NCI-H146 treated with DMSO at 0.1 percent for 48 hours (cell line): ENCODE results near the gene KCNE3.

Experiments used
- DNase-seq: peaks from one replicate; lab custom pipeline; 2025; ENCODE audit not compliant: unreplicated experiment; lab: John Stamatoyannopoulos, UW

Gene KCNE3, protein sequence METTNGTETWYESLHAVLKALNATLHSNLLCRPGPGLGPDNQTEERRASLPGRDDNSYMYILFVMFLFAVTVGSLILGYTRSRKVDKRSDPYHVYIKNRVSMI

DNA sequence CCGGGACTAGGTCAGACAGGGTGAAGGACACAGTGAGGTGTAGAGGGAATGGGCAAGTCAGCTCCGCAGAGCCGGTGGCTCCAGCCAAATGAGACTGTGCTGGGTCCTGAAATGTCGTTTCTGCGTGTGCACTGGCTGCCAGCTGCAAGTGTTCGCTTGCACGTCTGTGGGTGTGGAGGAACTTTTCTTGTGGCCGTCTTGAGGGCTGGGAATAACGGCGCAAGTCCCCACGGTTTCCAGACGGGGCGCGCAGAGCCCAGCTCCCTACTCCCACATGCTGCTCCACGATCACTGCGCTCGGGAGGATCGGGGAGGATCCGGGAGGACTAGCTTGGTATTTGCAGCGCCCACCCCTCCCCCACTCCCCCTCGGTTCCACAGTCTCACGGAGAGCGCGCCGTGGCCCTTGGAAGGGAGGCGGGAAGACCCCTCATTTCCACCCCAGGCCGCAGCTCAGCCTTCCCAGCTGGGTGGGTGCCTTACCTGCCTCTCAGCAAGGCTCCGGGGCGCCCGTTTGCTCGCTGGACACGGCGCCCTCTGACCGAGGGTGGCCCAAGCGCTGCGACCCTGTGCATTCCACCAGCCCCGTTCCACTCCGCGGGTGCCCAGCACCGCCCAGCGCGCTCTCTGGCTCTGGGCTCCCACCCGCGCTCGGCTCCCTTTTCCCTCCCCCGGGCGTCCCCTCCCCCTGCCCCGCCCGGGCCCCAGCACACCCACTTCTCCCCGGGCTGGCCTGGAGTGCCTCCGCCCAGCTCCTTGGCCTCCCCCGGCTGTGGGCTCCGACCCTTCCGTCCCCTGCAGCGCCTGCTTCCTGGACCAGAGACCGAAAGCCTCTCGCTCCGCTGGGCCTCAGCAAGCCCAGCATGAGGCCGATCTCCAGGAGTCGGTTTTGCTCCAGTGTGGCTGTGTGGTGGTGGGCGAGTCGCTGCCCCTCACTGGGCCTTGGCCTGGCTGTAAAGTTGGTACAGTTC, at the start of gene KCNE3:
TSS of gene KCNE3 (minus strand) at position 634 of the 970 bp plus-strand sequence. CDS start 9,986 bp downstream, outside the sequence.
- DNase-seq: no peak

DNA sequence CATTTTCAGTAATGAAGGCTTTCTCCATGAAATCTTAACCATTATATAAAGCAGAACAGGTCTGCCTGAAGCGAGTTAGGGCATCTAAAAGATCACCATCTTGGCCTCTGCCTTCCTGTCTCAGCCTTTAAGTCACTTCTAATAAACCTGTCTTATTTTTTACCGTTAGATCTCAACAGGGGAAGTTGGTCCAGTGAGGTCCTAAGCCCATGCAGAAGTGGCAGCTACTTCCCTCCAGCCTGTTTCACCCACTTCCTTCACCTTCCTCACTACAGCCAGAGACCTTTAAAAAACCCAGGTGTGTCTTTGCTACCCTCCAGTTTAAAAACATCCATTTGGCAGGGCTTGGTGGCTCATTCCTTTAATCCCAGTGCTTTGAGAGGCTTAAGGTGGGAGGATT, 40.2 kb upstream of the KCNE3 start:
- no peak for DNase-seq

DNA sequence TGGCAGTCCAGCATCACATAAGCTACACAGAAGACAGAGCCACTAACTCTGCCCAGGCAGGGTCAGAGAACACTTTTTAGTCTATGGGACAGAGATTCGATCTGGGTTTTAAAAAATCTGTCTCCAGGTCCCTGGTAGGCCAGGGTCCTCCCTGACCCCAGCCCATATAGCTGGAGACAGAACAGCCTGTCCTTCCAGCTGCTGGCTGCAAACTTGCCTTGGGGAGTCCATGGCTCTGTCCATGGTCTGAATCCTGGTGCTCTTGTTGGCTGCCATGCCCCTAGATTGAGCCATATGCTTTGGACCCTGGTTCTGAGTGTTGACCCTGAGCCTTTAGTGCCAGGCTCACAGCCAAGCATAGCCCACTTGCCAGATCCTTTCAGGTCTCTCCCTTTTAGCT, 39.5 kb upstream of the KCNE3 start:
- no peak for DNase-seq

DNA sequence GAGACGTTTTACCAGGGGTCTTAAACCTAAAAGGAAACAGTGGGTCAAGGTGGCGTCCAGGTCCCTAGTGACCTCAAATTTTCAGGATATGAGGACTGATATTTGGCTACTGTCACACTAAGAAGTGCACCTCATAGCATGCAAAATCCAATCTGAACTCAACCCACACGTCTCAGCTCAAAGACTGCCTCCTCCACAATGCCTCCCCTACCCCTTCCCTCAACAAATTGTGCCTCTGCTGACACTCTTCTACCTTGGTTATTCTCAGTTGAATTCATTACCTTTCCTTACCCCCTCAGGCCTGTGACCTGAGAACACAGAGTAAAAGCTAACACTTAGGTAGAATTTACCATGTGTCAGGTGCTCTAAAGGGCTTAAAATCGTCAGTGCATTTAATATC, 38.6 kb upstream of the KCNE3 start:
- DNase-seq: no peak

DNA sequence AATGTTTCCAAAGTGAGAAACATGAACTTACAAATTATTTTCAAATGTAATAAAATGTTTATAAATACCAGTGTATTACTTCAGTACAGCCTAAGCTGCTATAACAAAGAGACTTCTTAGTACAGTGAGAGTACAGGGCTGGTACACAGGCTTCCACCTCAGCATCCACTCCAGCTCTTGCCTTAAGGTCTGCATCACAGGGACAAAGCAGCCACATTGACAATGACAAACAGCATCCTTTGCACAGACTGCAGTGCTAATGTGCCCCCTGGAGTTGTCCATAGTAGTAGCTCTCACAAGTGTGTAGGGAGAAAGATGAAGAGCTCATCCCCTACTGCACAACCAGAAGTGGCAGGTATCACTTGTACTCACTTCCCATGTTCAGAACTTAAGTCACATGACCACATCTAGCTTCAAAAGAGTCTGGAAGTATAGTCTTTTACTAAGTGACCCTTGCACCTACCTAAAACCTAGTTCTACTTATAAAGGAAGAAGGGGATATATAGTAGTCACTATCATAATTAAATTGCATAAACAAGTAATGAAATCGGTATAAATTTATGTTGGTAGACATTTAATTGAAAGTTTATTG, 36.8 kb upstream of the KCNE3 start:
- DNase-seq: no peak

DNA sequence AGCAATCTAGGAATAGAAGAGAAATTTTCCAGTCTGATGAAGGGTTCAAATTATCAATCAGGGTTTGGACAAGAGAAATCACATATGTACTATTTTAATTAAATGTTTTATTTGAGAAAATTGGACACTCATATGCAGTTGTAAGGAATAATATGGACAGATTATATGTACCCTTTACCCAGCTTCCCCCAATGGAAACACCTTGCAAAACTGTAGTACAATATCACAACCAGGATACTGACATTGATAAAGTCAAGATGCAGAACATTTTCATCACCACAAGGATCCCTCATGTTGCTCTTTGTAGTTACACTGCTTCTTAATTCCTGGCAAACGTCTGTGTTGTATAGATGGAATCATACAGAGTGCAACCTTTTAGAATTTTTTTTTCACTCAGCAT, 27.6 kb upstream of the KCNE3 start:
- no peak for DNase-seq

DNA sequence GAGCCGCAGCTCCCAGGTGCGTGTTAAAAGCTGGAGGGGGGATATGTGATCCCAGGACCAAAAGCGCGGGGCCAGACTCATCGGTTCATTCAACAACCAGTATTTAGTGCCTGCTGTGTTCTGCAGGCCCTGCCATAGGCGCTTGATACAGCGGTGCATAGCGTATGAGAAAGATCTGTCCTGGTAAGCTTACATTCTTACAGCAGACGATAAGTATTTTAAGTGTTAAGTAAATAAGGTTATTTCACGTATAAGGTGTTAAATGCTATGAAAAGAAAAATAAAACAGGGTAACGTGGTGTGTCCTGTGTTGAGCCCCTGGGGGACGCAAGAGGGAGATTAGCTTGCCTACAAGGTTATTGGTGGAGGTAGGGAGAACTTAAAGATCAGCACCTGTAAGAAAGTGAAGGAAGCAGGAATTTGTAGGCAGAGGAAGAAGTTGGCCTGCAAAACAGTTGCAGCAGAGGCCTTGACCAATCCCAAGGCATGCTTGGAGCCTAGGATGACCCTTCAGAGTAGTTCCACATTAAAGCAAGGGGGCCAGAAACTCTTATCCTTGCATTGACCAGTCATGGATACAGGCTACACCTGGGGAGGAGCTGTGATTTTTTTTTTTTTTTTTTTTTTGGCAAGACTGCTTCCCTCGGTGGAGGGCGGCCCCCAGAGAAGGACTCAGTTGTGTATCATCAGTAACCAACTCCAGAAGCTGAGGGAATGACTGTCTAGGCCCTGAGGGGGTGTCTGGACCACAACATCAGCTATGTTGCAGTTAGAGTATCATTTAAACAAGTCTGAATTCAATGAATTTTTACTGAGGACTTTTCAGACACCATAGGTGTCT, 26.7 kb upstream of the KCNE3 start:
- DNase-seq: peak; percentile 86

DNA sequence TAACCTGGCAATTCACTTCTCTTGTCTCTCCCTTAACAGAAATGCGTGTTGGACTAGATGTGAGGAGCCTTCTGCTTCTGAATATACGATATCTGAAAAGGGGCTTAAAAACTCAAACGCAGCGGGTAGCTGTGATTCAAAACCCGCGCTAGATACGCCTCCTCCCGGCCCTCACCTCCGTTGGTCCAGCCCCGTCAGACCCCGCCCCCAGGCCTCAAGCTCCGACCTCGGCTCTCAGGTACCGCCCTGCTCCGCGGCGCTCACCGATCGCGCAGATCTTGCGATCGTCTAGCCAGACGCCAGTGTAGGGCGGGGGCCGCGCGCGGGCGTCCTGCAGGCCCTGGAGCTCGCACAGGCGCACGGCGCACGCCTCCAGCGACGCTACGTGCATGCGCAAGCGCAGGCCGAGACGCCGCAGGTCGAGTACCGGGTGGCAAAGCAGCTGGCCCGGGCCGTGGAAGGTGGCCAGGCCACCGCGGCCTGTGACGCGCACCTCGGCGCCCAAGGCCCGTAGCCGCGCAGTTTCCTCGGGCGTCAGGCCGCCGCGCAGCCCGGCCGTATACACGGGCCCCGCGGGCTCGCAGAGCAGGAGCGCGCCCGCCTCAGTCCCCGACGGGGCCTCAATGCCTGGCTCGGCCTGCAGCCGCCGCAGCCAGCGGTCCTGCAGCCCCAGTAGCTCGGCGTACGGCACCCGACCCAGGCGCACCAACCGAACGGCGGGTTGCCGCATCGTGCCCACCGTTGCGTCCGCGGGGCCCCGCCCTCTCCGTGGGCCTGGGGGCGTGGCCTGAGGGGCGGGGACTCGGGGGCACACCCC, 25.8 kb upstream of the KCNE3 start, which contains the start of gene LIPT2:
TSS of gene LIPT2 (minus strand) at position 751 of the 817 bp plus-strand sequence. CDS start at position 730, 21 bp downstream.
- DNase-seq: peak; percentile 86

DNA sequence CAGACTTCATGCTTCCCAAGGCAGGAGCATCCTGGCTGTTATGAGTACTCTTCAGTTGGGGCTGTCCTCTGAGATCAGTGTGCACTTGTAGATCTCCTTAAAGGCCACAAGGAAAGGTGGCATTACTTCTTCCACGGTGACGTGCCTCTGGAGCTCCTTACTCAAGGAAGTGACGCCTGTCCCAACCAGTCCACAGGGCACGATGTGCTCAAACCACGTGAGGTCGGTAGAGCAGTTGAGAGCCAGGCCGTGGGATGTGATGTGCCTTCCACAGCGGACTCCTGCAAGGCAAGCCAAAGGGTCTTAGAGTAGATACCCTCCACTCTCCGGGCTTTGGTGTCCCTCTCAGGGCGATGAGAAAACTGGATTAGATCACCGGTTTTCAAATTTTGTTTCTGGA, 24.7 kb upstream of the KCNE3 start:
- no peak for DNase-seq

DNA sequence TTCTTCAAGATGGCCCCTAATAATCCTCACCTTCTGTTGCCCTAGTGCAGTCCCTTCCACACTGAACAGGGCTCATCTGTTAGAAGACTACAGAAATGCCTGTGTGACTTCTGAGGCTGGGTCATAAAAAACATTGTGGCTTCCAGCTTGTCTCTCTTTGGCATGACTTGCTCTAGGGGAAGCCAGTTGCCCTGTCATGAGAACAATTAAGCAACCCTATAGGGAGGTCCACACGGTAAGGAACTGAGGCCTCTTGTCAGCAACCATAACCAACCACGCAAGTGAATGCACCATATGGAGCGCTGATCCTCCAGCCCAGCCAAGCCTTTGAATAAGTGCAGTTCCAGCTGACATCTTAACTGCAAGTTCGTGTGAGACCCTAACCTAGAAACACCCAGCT, 23.6 kb upstream of the KCNE3 start:
- no peak for DNase-seq

DNA sequence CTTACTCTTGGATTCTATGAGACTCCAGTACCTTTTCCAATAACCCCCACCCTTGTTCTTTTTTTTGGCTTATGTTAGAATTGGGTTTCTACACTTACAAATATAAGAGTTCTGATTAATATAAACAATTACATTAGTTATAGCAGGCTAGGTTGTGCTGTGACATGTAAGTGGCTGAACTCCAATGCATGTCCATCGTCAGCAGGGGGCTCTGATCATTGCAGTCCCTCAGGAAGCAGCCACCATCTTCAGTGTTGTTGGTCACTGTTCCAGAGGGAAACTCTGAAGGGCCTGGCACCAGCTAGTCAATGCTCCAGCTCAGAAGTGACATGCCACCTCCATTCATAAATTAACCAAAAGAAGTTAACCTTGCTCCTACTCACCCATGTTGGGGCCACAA, 20.5 kb upstream of the KCNE3 start:
- DNase-seq: no peak

DNA sequence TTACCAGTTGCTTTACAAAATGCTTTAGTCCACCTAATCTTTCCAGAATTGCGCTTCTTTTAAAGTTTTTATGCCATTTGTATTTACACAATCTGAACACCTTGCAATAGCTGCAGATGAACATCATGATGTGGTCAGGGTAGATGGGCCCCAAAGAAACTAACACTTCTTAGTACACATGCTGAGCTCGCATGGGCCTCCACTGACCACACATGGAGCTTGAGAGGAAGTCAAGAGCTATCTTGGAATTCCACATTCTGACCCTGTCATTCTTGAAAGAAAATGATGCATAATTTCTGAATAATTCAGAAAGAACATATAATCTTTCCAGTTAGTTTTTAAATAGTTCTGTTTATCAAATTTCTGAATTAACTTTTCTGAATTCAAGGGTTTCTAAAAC, 18.5 kb upstream of the KCNE3 start:
- DNase-seq: no peak

DNA sequence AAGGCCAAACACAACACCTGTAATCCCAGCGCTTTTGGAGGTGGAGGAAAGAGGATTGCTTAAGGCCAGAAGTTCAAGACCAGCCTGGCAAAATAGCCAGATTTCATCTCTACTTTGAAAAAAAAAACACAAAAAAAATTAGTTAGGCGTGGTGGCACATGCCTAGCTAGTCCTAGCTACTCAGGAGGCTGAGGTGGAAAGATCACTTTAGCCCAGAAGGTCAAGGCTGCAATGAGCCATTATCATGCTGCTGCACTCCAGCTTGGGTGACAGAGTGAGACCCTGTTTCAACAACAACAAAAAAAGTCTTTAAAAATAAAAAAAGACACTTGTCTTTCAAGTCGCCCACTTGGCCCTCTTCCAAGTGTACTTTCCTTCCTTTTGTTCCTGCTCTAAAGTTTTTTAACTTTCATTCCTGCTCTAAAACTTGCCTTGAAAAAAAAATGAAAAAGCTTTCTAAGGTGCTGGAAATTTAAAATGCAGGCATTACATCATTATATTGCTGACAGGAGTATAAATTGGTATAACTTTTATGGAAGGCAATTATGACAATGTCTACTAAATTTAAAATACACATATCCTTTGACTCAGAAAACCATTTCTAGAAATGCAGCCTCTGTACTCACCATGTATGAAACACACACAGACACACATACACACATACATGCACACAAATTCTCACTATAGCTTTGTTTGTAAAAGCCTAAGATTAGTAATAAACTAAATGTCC, 13.5 kb upstream of the KCNE3 start:
- DNase-seq: no peak

DNA sequence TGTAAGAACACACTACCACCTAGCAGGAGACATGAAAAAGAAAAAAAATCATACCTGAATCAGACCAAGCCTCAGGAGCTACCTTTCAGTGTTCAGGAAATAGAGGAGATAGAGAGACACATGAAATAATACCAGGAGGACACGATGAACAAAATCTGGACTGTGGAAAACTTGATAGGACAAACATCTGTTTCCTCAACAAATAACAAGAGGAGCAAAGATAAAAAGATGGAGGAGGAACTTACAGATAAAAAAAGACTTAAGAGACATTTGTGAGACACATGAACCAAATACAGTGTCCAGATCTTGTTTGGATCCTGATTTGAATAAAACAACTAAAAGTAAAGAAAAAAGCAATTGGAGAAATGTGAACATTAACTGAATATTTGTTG, 12.4 kb upstream of the KCNE3 start:
- DNase-seq: no peak

DNA sequence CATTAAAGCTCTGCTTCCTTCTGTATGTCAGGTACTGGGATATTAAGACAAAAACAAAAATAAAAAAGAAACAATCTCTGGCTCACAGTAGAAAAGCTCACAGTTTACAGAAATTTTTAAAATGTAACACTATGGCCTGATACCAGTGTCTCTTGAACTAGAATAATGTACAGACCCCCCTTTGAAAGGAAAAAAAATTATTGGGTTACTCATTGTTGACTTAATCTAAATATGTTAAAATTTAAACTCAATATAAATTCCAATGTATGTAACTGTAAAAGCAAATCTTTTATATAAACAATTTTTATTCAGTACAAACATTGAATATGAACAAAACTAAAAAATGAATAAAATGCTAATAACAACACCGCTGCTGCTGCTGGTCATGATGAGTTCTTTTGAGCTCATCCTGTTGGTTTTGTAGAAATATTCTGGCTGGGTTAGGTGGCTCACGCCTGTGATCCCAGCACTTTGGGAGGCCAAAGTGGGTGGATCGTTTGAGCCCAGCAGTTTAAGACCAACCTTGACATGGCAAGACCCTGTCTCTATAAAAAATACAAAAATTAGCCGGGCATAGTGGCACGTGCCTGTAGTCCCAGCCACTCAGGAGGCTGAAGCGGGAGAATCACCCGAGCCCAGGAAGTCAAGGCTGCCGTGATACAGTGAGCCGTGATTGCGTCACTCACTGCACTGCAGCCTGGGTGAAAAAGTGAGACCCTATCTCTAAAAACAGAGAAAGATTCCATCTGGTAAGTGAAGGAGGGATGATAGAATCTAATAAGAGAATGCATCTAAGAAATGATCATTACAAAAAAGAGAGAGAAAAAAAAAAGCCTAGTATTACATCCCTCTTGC, 11.8 kb upstream of the KCNE3 start:
- DNase-seq: no peak

DNA sequence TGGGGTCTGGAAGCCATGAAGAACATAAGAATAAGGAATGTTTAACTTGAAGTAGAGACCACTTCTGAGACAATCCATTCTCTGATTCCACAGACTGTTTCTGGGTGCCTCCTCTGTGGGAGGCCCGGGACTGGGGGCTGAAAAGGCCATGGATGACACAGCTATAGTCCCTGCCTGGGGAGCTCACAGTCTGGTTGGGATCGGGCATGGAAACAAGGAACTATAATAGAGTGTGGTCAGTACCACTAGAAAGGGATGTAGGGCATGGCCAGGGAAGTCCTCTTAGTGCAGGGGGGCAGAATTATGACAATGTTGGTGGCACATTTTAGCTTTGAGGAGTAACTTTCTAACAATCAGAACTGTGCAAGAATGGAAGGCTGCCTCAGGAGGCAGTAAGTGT, 9.2 kb upstream of the KCNE3 start:
- no peak for DNase-seq

DNA sequence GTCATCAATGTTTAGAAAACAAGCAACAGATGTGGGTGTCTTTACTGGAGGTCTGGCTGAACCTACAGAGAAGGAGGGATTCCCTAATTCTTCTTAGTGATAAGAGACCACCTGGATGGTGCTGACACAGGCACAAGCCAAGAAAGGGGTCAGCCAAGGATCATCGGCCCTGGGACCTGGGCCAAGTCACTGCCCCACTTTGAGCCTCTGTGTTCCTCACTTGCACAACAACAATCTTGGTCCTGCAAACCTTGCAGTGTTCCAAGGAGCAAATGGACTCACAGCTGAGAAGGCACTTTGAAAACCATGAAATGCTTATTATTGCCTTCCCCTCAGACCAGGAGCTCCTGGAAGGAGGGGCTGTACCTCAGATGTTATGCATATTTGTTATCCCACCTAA, 7.0 kb upstream of the KCNE3 start:
- DNase-seq: no peak

DNA sequence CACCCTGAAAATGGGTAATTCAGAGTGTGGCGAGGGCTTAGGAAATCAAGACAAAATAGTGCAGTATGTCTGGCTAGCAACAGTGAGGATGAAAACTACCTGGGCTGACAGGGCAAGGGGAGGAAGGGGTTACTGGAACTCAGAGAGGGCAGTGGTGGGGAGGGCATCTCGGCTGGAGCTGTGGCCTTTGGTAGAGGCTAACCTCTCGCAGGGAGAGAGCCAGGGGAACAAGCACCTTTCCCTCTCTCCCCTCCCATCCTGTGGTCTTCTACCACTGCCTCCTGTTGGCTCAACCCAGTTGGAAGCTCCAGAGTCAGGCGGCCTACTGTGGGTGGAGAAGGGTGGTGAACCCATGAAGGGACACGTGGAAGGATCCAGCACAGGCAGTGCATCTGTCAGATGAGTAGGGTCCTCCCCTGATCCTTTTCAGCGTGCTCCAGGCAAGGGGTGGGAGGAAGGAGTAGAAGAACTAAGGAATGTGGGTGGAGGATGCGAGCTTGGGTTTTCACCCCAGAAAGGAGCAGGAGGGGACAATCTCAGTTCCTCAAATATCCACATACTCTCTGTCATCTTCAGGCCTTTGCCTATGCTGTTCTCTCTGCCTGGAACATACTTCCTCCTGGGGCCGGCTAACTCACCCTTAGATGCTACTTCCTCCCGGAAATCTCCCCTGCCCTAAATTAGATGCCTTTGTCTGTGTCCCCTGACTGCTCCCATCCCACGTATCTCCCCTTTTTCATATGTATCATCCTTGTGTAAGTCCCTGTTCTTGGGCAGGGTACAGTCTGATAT, 6.2 kb upstream of the KCNE3 start:
- DNase-seq: no peak
